Lung (tissue), 12 donors: Measurements from ENCODE around the gene HILPDA. TPM values are rescaled to one million over a fixed set of nuclear protein-coding genes. Genes with fewer than 3 reads are reported as not detected.

Experiments
- ATAC-seq: fragments of 200-7000 bp; cut with Tn5 transposase; one replicate; pipeline ENCODE4 v1.9.1; 2020; ENCODE audit warnings: moderate number of reproducible peaks; ENCODE audit not compliant: insufficient read depth, low FRiP score
- DNase-seq, 3 donors: peaks; one replicate each; pipeline ENCODE4 v3.0.0-alpha.2; 2013 to 2017
- H3K27ac ChIP-seq, 2 donors: one replicate each; pipeline ENCODE4 v1.5.1; 2013; ENCODE audit warnings: mild to moderate bottlenecking in 2 of 2, moderate library complexity in 2 of 2, control low read depth in 1 of 2, inconsistent platforms in 1 of 2, low read depth in 1 of 2, low read length in 1 of 2
- H3K27me3 ChIP-seq, 3 donors: one replicate each; pipeline ENCODE4 v1.5.1; 2013; ENCODE audit warnings: low read length in 2 of 3; ENCODE audit not compliant: control insufficient read depth in 3 of 3, insufficient read depth in 3 of 3
- H3K36me3 ChIP-seq, 4 donors: one replicate each; pipeline ENCODE4 v1.5.1; 2013; ENCODE audit warnings: low read length in 4 of 4, mild to moderate bottlenecking in 1 of 4, moderate library complexity in 1 of 4; ENCODE audit not compliant: control insufficient read depth in 4 of 4, insufficient read depth in 4 of 4
- H3K4me1 ChIP-seq, 5 donors: one replicate each; pipeline ENCODE4 v1.5.1; 2013; ENCODE audit warnings: low read length in 5 of 5, mild to moderate bottlenecking in 2 of 5, moderate library complexity in 1 of 5; ENCODE audit not compliant: control insufficient read depth in 5 of 5, insufficient read depth in 5 of 5
- H3K4me3 ChIP-seq: one replicate; pipeline ENCODE4 v1.5.1; 2013; ENCODE audit warnings: mild to moderate bottlenecking, control low read depth, moderate library complexity
- H3K9ac ChIP-seq, 2 donors: one replicate each; pipeline ENCODE4 v1.5.1; 2013; ENCODE audit warnings: low read length in 2 of 2, control low read depth in 1 of 2; ENCODE audit not compliant: insufficient read depth in 1 of 2
- H3K9me3 ChIP-seq, 4 donors: one replicate each; pipeline ENCODE4 v1.5.1; 2013; ENCODE audit warnings: low read length in 3 of 4, mild to moderate bottlenecking in 1 of 4, moderate library complexity in 1 of 4; ENCODE audit not compliant: control insufficient read depth in 4 of 4, insufficient read depth in 3 of 4
- CTCF ChIP-seq: IDR thresholded peaks from 2 replicates; pipeline ENCODE4 v1.5.1; 2012; ENCODE audit warnings: mild to moderate bottlenecking; ENCODE audit errors: control extremely low read depth, extremely low read depth
- WGBS, 2 donors: extraction: QIAGEN DNeasy Blood & Tissue Kit; methylation state at CpG; one replicate each; pipeline ENCODE4 v1.1.7; 2013; 5-methylcytosine and 5-hydroxymethylcytosine counted together
- polyA plus RNA-seq, 2 donors: library from polyadenylated mRNA; stranded (reverse); fragments of 200-250 nt; gene quantifications; one replicate each; pipeline ENCODE4 v1.2.1, GENCODE V29; 2013
- total RNA-seq, 2 donors: library from RNA; depleted of rRNA in 1 of 2; stranded (reverse); fragments of >200 nt in 1 of 2; gene quantifications; one replicate each; pipeline ENCODE4 v1.2.1, GENCODE V29; 2014 to 2021
- donor health status: control.
- donor health status: control.
- donor health status: Bipolar disorder and iron deficiency.
- donor health status: healthy.
- donor health status: DM: yes; HTN: yes; CAD: no.

Gene HILPDA
- total and polyA plus RNA-seq, 4 donors, result 6.6 to 61.9 (median 13.2) TPM

- H3K27ac ChIP-seq, result no peak overlapping the region
- H3K36me3 ChIP-seq, result no peaks in the 10 kb centered on the region
- peaks cover 0 to 6% (median 0%) of the 10 kb centered on the region in 5 donors for H3K4me1 ChIP-seq
- TF ChIP-seq CTCF, result no peak
- WGBS, 2 donors, result 69 to 82% methylated on average over 1 of the region's 1 CpG
- no peak for ATAC-seq
- no peak overlapping the region for H3K9ac ChIP-seq
- no peak overlapping the region for H3K4me3 ChIP-seq
- peak in 2 of 3 donors; percentile 65 to 67 for DNase-seq
- H3K9me3 ChIP-seq, result no peaks in the 10 kb centered on the region
- H3K27me3 ChIP-seq, result no peaks in the 10 kb centered on the region
These were observed 30.9 kb upstream of the HILPDA start for GRCh38 chr7:128424686-128425275.

DNA sequence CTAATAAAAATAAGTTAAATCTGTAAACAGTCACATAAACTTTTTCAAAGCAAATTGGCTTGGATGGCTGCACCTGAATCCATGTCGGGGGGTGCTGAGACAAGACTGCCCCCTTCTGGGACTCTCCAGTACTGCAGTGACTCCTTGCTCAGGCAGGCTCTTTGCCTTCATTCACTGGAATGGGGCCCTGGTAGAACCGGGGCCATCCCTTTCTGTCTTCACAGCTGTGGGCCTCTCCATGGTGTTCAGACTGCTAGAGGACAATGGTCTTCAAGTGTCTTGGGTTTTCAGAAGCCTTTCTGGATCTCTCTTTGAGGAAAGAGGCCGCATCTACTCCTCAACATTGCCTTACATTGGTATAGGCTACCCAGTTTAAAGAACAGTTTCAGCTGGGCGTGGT is 29.8 kb upstream of the HILPDA start:
- peak; percentile 58 to 70 (median 60) for DNase-seq
- H3K4me1 ChIP-seq, result peaks cover 0 to 6% (median 0%) of the 10 kb centered on the region in 5 donors
- ATAC-seq, result peak; percentile 80
- no peaks in the 10 kb centered on the region for H3K27me3 ChIP-seq
- TF ChIP-seq CTCF, result peak; percentile 77
- 40 to 46% methylated on average over 4 of the region's 4 CpGs for WGBS, 2 donors
- no peak overlapping the region for H3K27ac ChIP-seq
- H3K36me3 ChIP-seq, result no peaks in the 10 kb centered on the region
- H3K4me3 ChIP-seq, result no peak overlapping the region
- no peaks in the 10 kb centered on the region for H3K9me3 ChIP-seq
- no peak overlapping the region for H3K9ac ChIP-seq

DNA sequence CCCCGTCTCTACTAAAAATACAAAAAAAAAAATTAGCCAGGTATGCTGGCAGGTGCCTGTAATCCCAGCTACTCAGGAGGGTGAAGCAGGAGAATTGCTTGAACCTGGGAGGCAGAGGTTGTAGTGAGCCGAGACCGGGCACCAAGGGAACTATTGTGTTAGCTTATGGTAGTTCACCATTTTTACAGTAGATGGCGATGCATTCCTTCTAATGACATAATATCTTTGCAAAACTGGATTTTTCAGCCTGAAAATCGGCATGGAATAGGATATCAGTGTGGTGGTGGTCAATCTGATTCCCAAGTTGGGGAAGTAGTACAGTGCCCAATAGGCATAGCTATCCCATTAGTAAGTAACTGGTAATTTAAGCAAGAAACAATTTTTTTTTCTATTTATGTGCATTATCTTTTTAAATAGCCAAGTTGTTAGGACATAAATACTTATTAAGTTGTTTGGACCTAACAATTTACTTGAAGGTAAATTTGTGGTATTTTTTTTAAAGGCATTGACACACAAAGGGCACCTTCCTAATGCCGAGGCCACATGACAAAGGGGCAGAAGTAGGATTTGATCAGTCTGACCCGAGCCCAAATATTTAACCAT is 28.3 kb upstream of the HILPDA start:
- Histone ChIP-seq H3K9ac (no peak overlapping the region), H3K9me3 (no peaks in the 10 kb centered on the region), H3K27ac (no peak overlapping the region), H3K4me3 (no peak overlapping the region), H3K27me3 (no peaks in the 10 kb centered on the region), H3K4me1 (peaks cover 0 to 6% (median 0%) of the 10 kb centered on the region in 5 donors), H3K36me3 (no peaks in the 10 kb centered on the region)
- ATAC-seq, result peak; percentile 76
- TF ChIP-seq CTCF, result peak; percentile 65
- 15 to 20% methylated on average over 7 of the region's 7 CpGs for WGBS, 2 donors
- peak in 2 of 3 donors; percentile 83 to 84 for DNase-seq

- no peak for TF ChIP-seq CTCF
- no peaks in the 10 kb centered on the region for H3K36me3 ChIP-seq
- DNase-seq (no peak), ATAC-seq (no peak)
- no peak overlapping the region for H3K9ac ChIP-seq
- no peaks in the 10 kb centered on the region for H3K9me3 ChIP-seq
- H3K27ac ChIP-seq, result no peak overlapping the region
- H3K27me3 ChIP-seq, result no peaks in the 10 kb centered on the region
- 81 to 87% methylated on average over 3 of the region's 3 CpGs for WGBS, 2 donors
- H3K4me1 ChIP-seq, result peaks cover 0 to 6% (median 0%) of the 10 kb centered on the region in 5 donors
- no peak overlapping the region for H3K4me3 ChIP-seq
These were observed 25.5 kb upstream of the HILPDA start for GRCh38 chr7:128430207-128430606.
